Activated CD4-positive, alpha-beta T cell treated with anti-CD3 and anti-CD28 coated beads, Interleukin-2, amount 10 ng/mL, durations not matched to agents 7 days and 5 days (primary cell): Measurements from ENCODE around the gene FBXO10. TPM values are rescaled to one million over a fixed set of nuclear protein-coding genes. Genes with fewer than 3 reads are reported as not detected.
"Not testable (repeated sequence)": the region's sequence is repeated elsewhere in the genome, so short reads cannot be mapped to it uniquely, and the experiment has no call there.

Experiments used
- CTCF ChIA-PET: fragments of 350-600 bp; sonication (Branson Sonifier 250); formaldehyde crosslinking; loops from one replicate; lab custom pipeline; 2021; ENCODE audit warnings: antibody characterized with exemption; lab: Charles Lee
- POLR2A ChIA-PET: fragments of 350-600 bp; sonication (Branson Sonifier 250); formaldehyde crosslinking; loops from one replicate; lab custom pipeline; 2021; ENCODE audit warnings: antibody characterized with exemption; lab: Charles Lee
- DNase-seq: peaks from one replicate; pipeline ENCODE4 v3.0.0-alpha.2; 2020
- H3K27ac Mint-ChIP-seq: one replicate; pipeline ENCODE4 v1.8.0; 2021; ENCODE audit warnings: mild to moderate bottlenecking, moderate library complexity, mixed read lengths
- H3K27me3 Mint-ChIP-seq: one replicate; pipeline ENCODE4 v1.8.0; 2021; ENCODE audit warnings: mixed read lengths
- H3K36me3 Mint-ChIP-seq: one replicate; pipeline ENCODE4 v1.8.0; 2021; ENCODE audit warnings: low read depth, mixed read lengths
- H3K4me1 Mint-ChIP-seq: one replicate; pipeline ENCODE4 v1.8.0; 2021; ENCODE audit warnings: mixed read lengths
- H3K4me3 Mint-ChIP-seq: one replicate; pipeline ENCODE4 v1.8.0; 2021; ENCODE audit warnings: mild to moderate bottlenecking, moderate library complexity, mixed read lengths
- H3K9me3 Mint-ChIP-seq: one replicate; pipeline ENCODE4 v1.8.0; 2021; ENCODE audit warnings: mixed read lengths
- total RNA-seq, 2 experiments: library from RNA; stranded (reverse); gene quantifications; one replicate each; pipeline ENCODE4 v1.2.3, GENCODE V29; 2021

FBXO10 gene
- total RNA-seq, 2 experiments from 2014 or later = 2.6 TPM

- Mint-ChIP-seq H3K27ac (no peak overlapping the region), H3K4me1 (peaks cover 11% of the 10 kb centered on the region), H3K36me3 (no peaks in the 10 kb centered on the region), H3K4me3 (no peak overlapping the region), H3K9me3 (no peaks in the 10 kb centered on the region), H3K27me3 (no peaks in the 10 kb centered on the region)
- ChIA-PET POLR2A (no interaction called here), CTCF (interaction anchor here (0.9 to 1.2 kb wide), 2 partner anchors 17 to 59 kb away, joined by 3 to 4 read pairs; no protein-coding TSS in a partner anchor)
- no peak for DNase-seq
Observed at GRCh38 chr9:37515620-37516258, 60.4 kb downstream of the FBXO10 start.

GRCh38 chr9:37514999-37515398 lies 61.2 kb downstream of the FBXO10 start:
- H3K9me3 Mint-ChIP-seq = no peaks in the 10 kb centered on the region
- H3K4me3 Mint-ChIP-seq = peak overlapping the region; percentile 17
- no peaks in the 10 kb centered on the region for H3K27me3 Mint-ChIP-seq
- H3K27ac Mint-ChIP-seq = peak overlapping the region; percentile 74
- ChIA-PET CTCF (interaction anchor here (0.9 kb wide), 1 partner anchor 59 kb away, joined by 3 read pairs; no protein-coding TSS in a partner anchor), POLR2A (no interaction called here)
- no peaks in the 10 kb centered on the region for H3K36me3 Mint-ChIP-seq
- DNase-seq = peak; percentile 18
- H3K4me1 Mint-ChIP-seq = peaks cover 11% of the 10 kb centered on the region

DNA sequence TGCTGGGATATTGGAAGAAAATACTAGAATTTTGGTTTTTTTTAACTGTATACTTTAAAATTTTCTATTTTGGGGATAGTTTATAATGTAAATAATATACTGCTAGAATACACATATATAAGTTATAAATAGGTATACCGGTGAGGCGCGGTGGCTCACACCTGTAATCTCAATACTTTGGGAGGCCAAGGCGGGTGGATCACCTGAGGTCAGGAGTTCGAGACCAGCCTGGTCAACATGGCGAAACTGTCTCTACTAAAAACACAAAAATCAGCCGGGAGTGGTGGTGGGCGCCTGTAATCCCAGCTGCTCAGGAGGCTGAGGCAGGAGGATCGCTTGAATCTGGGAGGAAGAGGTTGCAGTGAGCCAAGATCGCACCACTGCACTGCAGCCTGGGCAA lies 61.8 kb downstream of the FBXO10 start:
- DNase-seq, POLR2A ChIA-PET, H3K36me3 Mint-ChIP-seq, H3K9me3 Mint-ChIP-seq, H3K4me3 Mint-ChIP-seq, H3K27ac Mint-ChIP-seq, CTCF ChIA-PET, H3K27me3 Mint-ChIP-seq: not testable (repeated sequence)
- peaks cover 11% of the 10 kb centered on the region for H3K4me1 Mint-ChIP-seq

- H3K4me1 Mint-ChIP-seq = peaks cover 11% of the 10 kb centered on the region
- POLR2A ChIA-PET = no interaction called here
Observed at GRCh38 chr9:37512437-37512836, 63.7 kb downstream of the FBXO10 start.

GRCh38 chr9:37511016-37512010 lies 64.9 kb downstream of the FBXO10 start:
- no peak overlapping the region for H3K27ac Mint-ChIP-seq
- H3K27me3 Mint-ChIP-seq = no peaks in the 10 kb centered on the region

More at GRCh38 chr9:37512437-37512836, 63.7 kb downstream of the FBXO10 start:
- H3K9me3 Mint-ChIP-seq = no peaks in the 10 kb centered on the region
- peak overlapping the region; percentile 9 for H3K27ac Mint-ChIP-seq
- CTCF ChIA-PET = interaction anchor here (1.9 kb wide), 1 partner anchor 10 kb away, joined by 4 read pairs; no protein-coding TSS in a partner anchor
- no peaks in the 10 kb centered on the region for H3K27me3 Mint-ChIP-seq
- peaks cover under 1% of the 10 kb centered on the region for H3K36me3 Mint-ChIP-seq
- DNase-seq = no peak
- H3K4me3 Mint-ChIP-seq = no peak overlapping the region

DNA sequence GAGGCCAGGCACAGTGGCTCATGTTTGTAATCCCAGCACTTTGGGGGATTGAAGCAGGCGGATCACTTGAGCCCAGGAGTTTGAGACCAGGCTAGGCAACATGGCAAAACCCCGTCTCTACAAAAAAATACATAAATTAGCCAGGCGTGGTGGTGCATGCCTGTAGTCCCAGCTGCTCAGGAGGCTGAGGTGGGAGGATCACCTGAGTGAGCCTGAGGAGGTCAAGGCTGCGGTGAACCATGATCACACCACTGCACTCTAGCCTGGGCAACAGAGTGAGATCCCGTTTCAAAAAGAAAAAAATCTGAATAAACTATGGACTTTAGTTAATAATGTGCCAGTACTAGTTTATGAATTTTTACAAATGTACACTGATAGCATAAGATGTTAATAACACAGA lies 66.1 kb downstream of the FBXO10 start:
- CTCF ChIA-PET = interaction anchor here (2.4 kb wide), 1 partner anchor 14 kb away, joined by 6 read pairs; no protein-coding TSS in a partner anchor
- not testable (repeated sequence) for H3K27ac Mint-ChIP-seq

More at GRCh38 chr9:37511016-37512010, 64.9 kb downstream of the FBXO10 start:
- POLR2A ChIA-PET = interaction anchor here (0.6 kb wide), 1 partner anchor 23 kb away, joined by 3 read pairs; no protein-coding TSS in a partner anchor
- H3K36me3 Mint-ChIP-seq = peaks cover 4% of the 10 kb centered on the region
- H3K4me1 Mint-ChIP-seq = peaks cover 11% of the 10 kb centered on the region
- H3K9me3 Mint-ChIP-seq = no peaks in the 10 kb centered on the region
- DNase-seq = no peak
- H3K4me3 Mint-ChIP-seq = no peak overlapping the region
- CTCF ChIA-PET = interaction anchor here (1.9 kb wide), 1 partner anchor 11 kb away, joined by 4 read pairs; no protein-coding TSS in a partner anchor

DNA sequence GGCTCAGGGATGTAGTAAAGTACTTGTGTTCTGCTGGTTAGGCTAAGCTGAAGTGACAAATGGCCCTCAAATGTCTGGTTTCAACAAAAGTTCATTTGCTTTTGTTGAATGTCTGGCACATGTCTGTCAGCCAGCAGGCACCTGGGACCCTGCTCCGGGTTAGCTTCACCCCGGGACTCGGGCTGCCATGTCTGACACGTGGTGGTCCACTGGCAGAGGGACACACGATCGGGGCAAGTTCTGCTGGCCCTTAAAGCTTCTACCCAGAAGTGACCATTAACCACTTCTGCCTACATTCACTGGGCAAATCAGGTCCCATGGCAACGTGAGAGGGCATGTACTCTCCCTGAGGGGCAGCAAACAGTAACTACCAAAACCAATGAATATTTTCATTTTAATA lies 66.6 kb downstream of the FBXO10 start:
- no peak overlapping the region for H3K27ac Mint-ChIP-seq
- H3K9me3 Mint-ChIP-seq = no peaks in the 10 kb centered on the region
- POLR2A ChIA-PET = interaction anchor here (0.6 kb wide), 1 partner anchor 10 kb away, joined by 3 read pairs; no protein-coding TSS in a partner anchor
- H3K4me1 Mint-ChIP-seq = peaks cover 4% of the 10 kb centered on the region
- no peaks in the 10 kb centered on the region for H3K27me3 Mint-ChIP-seq
- H3K4me3 Mint-ChIP-seq = no peak overlapping the region
- DNase-seq = no peak
- CTCF ChIA-PET = interaction anchor here (0.6 to 2.4 kb wide), 3 partner anchors 12 to 40 kb away, joined by 3 to 6 read pairs (median 3); no protein-coding TSS in a partner anchor
- H3K36me3 Mint-ChIP-seq = peaks cover 8% of the 10 kb centered on the region

More for the DNA sequence above, 66.1 kb downstream of the FBXO10 start:
- DNase-seq, H3K4me1 Mint-ChIP-seq, H3K36me3 Mint-ChIP-seq, H3K27me3 Mint-ChIP-seq, H3K9me3 Mint-ChIP-seq, H3K4me3 Mint-ChIP-seq, POLR2A ChIA-PET: not testable (repeated sequence)

GRCh38 chr9:37508834-37509206 lies 67.4 kb downstream of the FBXO10 start:
- ChIA-PET POLR2A (interaction anchor here (0.6 kb wide), 1 partner anchor 9 kb away, joined by 3 read pairs; no protein-coding TSS in a partner anchor), CTCF (interaction anchor here (1.0 to 2.4 kb wide), 2 partner anchors 11 to 13 kb away, joined by 3 to 6 read pairs; no protein-coding TSS in a partner anchor)
- Mint-ChIP-seq H3K36me3 (peaks cover 11% of the 10 kb centered on the region), H3K4me3 (no peak overlapping the region), H3K4me1 (peaks cover 3% of the 10 kb centered on the region), H3K27ac (no peak overlapping the region), H3K27me3 (no peaks in the 10 kb centered on the region), H3K9me3 (no peaks in the 10 kb centered on the region)
- DNase-seq = no peak

DNA sequence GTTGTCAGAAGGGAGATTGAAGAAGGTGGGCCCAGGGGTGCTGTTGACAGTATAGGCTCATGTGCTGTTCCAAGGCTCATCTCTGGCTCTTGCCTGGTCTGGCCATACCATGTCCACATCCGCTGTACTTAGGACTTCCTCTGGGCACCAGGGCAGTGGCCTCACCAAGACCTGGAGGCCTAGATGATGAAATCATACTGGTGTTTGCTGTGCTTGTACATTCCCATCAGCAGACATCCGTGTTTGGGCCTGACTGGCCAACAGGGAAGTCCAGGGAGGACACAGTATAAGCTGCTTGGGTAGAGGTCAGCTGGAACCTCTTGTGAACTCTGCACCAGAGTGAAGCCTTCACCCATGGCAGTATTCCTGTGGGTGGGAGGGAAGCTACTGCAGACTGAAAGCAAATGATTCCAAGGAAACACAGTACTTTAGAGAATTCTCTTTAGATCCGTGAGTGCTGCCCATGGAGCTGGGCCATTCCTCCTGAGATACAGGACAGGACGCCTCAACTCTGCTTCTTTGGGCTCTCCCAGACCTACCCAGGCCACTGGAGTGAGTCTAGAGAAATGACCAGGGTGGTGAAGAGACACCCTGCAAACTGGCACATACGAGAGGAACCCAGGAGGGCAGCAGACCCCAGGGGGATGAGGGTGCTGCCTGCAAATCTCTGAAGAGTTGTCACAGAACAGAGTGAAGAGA lies 67.9 kb downstream of the FBXO10 start:
- no peaks in the 10 kb centered on the region for H3K9me3 Mint-ChIP-seq
- H3K4me1 Mint-ChIP-seq = peaks cover 8% of the 10 kb centered on the region
- H3K4me3 Mint-ChIP-seq = no peak overlapping the region
- no peak overlapping the region for H3K27ac Mint-ChIP-seq
- H3K36me3 Mint-ChIP-seq = peaks cover 17% of the 10 kb centered on the region
- ChIA-PET CTCF (interaction anchor here (0.5 to 2.4 kb wide), 4 partner anchors 10 to 159 kb away, joined by 3 to 6 read pairs (median 4); no protein-coding TSS in a partner anchor), POLR2A (no interaction called here)
- H3K27me3 Mint-ChIP-seq = no peaks in the 10 kb centered on the region
- no peak for DNase-seq

DNA sequence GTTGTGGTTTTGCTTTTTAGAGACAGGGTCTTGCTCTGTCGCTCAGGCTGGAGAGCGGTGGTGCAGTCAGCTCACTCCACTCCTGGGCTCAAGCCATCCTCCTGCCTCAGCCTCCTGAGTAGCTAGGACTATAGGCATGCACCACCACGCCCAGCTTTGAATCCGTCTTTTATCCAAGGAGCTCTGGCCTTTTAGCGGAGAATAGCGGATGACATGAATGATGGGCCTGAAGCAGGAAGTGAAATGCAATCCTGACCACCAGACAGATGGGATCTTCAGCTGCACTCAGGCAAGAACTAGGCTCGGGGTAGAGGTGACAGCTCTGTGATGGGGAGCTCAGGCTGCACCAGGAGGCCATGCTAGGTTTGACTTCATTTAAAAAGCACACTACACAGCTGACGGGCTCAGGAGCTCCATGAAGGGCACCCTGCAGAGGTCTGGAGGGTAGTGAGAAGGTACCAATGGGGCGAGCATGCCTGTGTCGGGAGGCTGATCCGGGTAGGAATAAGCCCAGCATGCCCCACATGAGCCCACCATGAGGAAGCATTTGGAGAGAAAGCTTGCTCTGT lies 68.5 kb downstream of the FBXO10 start:
- Mint-ChIP-seq H3K36me3 (peaks cover 22% of the 10 kb centered on the region), H3K27me3 (no peaks in the 10 kb centered on the region), H3K4me1 (peaks cover 13% of the 10 kb centered on the region), H3K4me3 (no peak overlapping the region), H3K9me3 (no peaks in the 10 kb centered on the region), H3K27ac (no peak overlapping the region)
- POLR2A ChIA-PET = no interaction called here
- CTCF ChIA-PET = interaction anchor here (0.5 to 1.1 kb wide), 4 partner anchors 8 to 159 kb away, joined by 3 to 4 read pairs (median 4); no protein-coding TSS in a partner anchor
- no peak for DNase-seq

DNA sequence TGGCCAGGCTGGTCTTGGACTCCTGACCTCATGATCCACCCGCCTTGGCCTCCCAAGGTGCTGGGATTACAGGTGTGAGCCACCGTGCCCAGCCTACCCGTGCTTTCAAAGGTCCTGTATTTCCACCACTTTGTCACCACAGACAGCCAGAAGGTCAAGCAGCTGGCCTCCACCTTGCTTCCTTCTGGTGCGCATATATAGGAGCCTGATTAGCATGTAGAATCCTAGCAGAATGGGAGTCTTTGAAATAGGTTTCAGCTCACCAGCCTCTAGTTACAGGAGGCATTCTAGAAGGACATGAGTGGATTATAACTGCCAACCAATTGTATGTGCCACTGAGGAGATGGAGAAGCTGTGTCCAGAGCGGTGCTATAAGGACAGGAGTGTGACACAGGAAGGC lies 71.6 kb downstream of the FBXO10 start:
- no peaks in the 10 kb centered on the region for H3K9me3 Mint-ChIP-seq
- CTCF ChIA-PET = interaction anchor here (1.1 to 1.5 kb wide), 2 partner anchors 9 to 16 kb away, joined by 4 to 5 read pairs; no protein-coding TSS in a partner anchor
- POLR2A ChIA-PET = no interaction called here
- H3K27me3 Mint-ChIP-seq = no peaks in the 10 kb centered on the region
- no peak overlapping the region for H3K27ac Mint-ChIP-seq
- peaks cover 19% of the 10 kb centered on the region for H3K4me1 Mint-ChIP-seq
- H3K4me3 Mint-ChIP-seq = no peak overlapping the region
- DNase-seq = no peak
- peaks cover 39% of the 10 kb centered on the region for H3K36me3 Mint-ChIP-seq
